ENCODE data around the gene EDARADD.
A peak's percentile ranks its signal among the peaks of the same experiment; 100 is the strongest.
"Not testable (repeated sequence)": the region's sequence is repeated elsewhere in the genome, so short reads cannot be mapped to it uniquely, and the experiment has no call there.

EDARADD gene

GRCh38 chr1:236497908-236498307 is 103.8 kb downstream of the EDARADD start:
- H3K4me1 ChIP-seq (ENCODE audit: insufficient read depth, insufficient read length): peaks cover 6% of the 10 kb centered on the region

DNA sequence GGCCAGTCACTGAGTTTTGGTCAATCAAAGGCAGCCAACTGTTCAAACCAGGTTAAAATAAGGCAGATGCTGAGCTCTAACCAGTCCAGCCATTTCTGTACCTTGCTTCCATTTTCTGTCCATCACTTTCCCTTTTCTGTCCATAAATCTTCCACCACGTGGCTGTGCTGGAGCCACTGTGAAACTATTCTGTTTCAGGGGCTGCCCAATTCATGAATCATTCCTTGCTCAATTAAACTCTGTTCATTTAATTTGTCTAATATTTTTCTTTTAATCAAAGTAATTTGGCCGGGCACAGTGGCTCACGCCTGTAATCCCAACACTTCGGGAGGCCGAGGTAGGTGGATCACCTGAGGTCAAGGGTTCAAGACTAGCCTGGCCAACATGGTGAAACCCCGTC is 107.0 kb downstream of the EDARADD start:
- H3K9me3 ChIP-seq (ENCODE audit: insufficient read depth, low read length): no peaks in the 10 kb centered on the region
- H3K4me1 ChIP-seq (ENCODE audit: insufficient read depth, insufficient read length): no peaks in the 10 kb centered on the region
- H3K36me3 ChIP-seq (ENCODE audit: insufficient read depth, insufficient read length, low read length): no peaks in the 10 kb centered on the region
- TF ChIP-seq SUZ12 (IDR thresholded peaks at IDR 0.05; ENCODE audit: extremely low read depth, insufficient read depth, insufficient read length) (no peak), ZNF274 (IDR thresholded peaks at IDR 0.05; ENCODE audit: low read depth, low read length) (no peak), YY1 (IDR thresholded peaks at IDR 0.05; ENCODE audit: insufficient read depth, insufficient read length) (no peak)
- no peaks in the 10 kb centered on the region for H3K27me3 ChIP-seq (ENCODE audit: insufficient read depth, insufficient read length)
- H3K4me3 ChIP-seq (ENCODE audit: insufficient read length, low read depth): no peak overlapping the region
- DNase-seq (ENCODE audit: low read depth, low spot score): no peak
- H3K9ac ChIP-seq (ENCODE audit: insufficient read length, low read depth): no peak overlapping the region

More at GRCh38 chr1:236497908-236498307, 103.8 kb downstream of the EDARADD start:
- H3K4me3 ChIP-seq (ENCODE audit: insufficient read length, low read depth): no peak overlapping the region
- no peaks in the 10 kb centered on the region for H3K36me3 ChIP-seq (ENCODE audit: insufficient read depth, insufficient read length, low read length)
- no peak overlapping the region for H3K9ac ChIP-seq (ENCODE audit: insufficient read length, low read depth)
- DNase-seq (ENCODE audit: low read depth, low spot score): no peak
- TF ChIP-seq YY1 (IDR thresholded peaks at IDR 0.05; ENCODE audit: insufficient read depth, insufficient read length) (no peak), ZNF274 (IDR thresholded peaks at IDR 0.05; ENCODE audit: low read depth, low read length) (no peak), SUZ12 (IDR thresholded peaks at IDR 0.05; ENCODE audit: extremely low read depth, insufficient read depth, insufficient read length) (no peak)
- H3K27me3 ChIP-seq (ENCODE audit: insufficient read depth, insufficient read length): no peaks in the 10 kb centered on the region
- H3K9me3 ChIP-seq (ENCODE audit: insufficient read depth, low read length): no peaks in the 10 kb centered on the region

DNA sequence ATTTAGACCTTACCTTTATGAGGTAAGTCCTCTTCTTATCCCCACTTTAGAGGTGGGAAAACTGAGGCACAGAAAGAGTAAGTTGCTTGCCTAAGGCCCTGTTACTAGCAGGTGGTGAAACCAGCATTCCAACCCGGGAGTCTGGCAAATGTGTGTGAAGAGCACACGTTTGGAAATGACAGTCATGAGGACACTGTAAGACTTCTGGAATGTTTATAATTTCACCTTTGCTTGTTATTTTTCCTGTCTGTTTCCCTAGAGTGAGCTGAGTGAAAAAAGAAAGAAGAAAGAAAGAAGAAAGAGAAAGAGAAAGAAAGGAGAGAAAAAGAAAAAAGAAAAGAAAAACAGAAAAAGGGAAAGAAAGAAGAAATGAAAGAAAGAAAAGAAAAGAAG is 108.5 kb downstream of the EDARADD start:
- no peak for DNase-seq (ENCODE audit: low read depth, low spot score)
- no peaks in the 10 kb centered on the region for H3K36me3 ChIP-seq (ENCODE audit: insufficient read depth, insufficient read length, low read length)

DNA sequence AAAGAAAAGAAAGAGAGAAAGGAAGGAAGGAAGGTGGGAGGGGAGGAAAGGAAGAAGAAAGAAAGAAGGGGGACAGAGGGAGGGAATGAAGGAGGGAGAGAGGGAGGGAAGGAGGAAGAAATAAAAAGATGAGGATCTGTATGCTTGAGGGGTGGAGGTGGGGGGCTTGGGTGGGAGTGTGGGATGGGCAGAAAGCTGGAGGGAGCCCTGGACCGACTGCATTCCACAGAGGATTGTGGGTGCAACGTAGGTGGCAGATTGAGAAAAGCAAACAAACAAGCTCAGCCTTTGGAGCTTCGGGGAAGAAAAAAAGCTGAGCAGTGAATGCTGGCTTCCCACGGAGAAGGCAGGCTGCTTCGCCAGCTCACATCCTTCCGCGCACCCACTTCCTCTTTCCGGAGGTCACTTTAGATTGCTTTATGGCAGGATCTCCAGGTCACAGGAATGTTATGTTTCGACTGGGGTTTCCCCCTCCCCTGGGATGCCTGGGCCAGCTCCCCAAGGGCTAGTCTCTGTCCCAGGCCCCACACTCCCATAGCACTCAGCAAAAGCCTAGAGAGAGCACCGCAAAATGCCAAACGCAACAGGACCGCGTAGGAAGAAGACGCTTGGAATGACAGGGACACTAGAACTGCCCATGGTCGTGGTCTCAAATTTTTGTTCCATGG is 109.0 kb downstream of the EDARADD start:
- Histone ChIP-seq H3K9me3 (ENCODE audit: insufficient read depth, low read length) (no peaks in the 10 kb centered on the region), H3K4me3 (ENCODE audit: insufficient read length, low read depth) (peak overlapping the region; percentile 32), H3K27me3 (ENCODE audit: insufficient read depth, insufficient read length) (no peaks in the 10 kb centered on the region), H3K9ac (ENCODE audit: insufficient read length, low read depth) (peak overlapping the region; percentile 65), H3K4me1 (ENCODE audit: insufficient read depth, insufficient read length) (no peaks in the 10 kb centered on the region), H3K36me3 (ENCODE audit: insufficient read depth, insufficient read length, low read length) (no peaks in the 10 kb centered on the region)
- TF ChIP-seq SUZ12 (IDR thresholded peaks at IDR 0.05; ENCODE audit: extremely low read depth, insufficient read depth, insufficient read length) (no peak), ZNF274 (IDR thresholded peaks at IDR 0.05; ENCODE audit: low read depth, low read length) (no peak), YY1 (IDR thresholded peaks at IDR 0.05; ENCODE audit: insufficient read depth, insufficient read length) (no peak)
- DNase-seq (ENCODE audit: low read depth, low spot score): peak; percentile 76

More for the DNA sequence above, 108.5 kb downstream of the EDARADD start:
- Histone ChIP-seq H3K27me3 (ENCODE audit: insufficient read depth, insufficient read length) (no peaks in the 10 kb centered on the region), H3K4me3 (ENCODE audit: insufficient read length, low read depth) (no peak overlapping the region), H3K4me1 (ENCODE audit: insufficient read depth, insufficient read length) (no peaks in the 10 kb centered on the region), H3K9ac (ENCODE audit: insufficient read length, low read depth) (no peak overlapping the region), H3K9me3 (ENCODE audit: insufficient read depth, low read length) (no peaks in the 10 kb centered on the region)
- no peak for TF ChIP-seq YY1 (IDR thresholded peaks at IDR 0.05; ENCODE audit: insufficient read depth, insufficient read length)
- TF ChIP-seq SUZ12 (IDR thresholded peaks at IDR 0.05; ENCODE audit: extremely low read depth, insufficient read depth, insufficient read length): no peak
- TF ChIP-seq ZNF274 (IDR thresholded peaks at IDR 0.05; ENCODE audit: low read depth, low read length): no peak

- DNase-seq (ENCODE audit: low read depth, low spot score); H3K27me3 ChIP-seq (ENCODE audit: insufficient read depth, insufficient read length); H3K4me1 ChIP-seq (ENCODE audit: insufficient read depth, insufficient read length); H3K4me3 ChIP-seq (ENCODE audit: insufficient read length, low read depth); H3K36me3 ChIP-seq (ENCODE audit: insufficient read depth, insufficient read length, low read length); H3K9me3 ChIP-seq (ENCODE audit: insufficient read depth, low read length); H3K9ac ChIP-seq (ENCODE audit: insufficient read length, low read depth): not testable (repeated sequence)
Measured at GRCh38 chr1:236504338-236504737, 110.3 kb downstream of the EDARADD start.

DNA sequence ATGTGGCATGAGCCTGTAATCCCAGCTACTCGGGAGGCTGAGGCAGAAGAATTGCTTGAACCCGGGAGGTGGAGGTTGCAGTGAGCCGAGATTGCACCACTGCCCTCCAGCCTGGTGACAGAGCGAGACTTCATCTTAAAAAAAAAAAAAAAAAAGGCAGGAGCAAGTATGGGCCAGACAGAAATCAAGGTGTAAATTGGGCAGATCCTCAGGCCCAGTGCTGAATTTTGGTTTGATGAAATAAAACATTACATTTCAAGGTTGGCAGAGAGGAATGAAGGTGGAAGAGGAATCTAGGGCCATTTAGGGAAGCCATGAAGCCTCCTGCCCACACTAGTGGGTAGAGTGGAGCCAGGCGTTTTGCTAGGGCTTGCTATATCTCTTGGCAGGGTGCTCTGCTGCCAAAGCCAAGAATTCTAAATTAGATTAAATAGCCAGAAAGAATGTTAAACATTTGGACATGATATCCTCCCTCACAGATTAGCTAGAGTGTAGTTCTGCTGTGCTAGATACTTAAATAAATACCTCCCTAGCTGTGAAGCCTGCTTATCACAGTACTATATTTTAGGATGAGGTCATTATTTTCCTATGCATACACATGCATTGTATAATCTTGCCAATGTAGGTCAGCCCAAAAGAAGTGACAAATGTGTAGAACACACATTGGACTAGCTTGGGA is 113.1 kb downstream of the EDARADD start:
- Histone ChIP-seq H3K36me3 (ENCODE audit: insufficient read depth, insufficient read length, low read length) (no peaks in the 10 kb centered on the region), H3K4me1 (ENCODE audit: insufficient read depth, insufficient read length) (no peaks in the 10 kb centered on the region), H3K9me3 (ENCODE audit: insufficient read depth, low read length) (no peaks in the 10 kb centered on the region), H3K27me3 (ENCODE audit: insufficient read depth, insufficient read length) (no peaks in the 10 kb centered on the region), H3K4me3 (ENCODE audit: insufficient read length, low read depth) (no peak overlapping the region), H3K9ac (ENCODE audit: insufficient read length, low read depth) (no peak overlapping the region)
- no peak for DNase-seq (ENCODE audit: low read depth, low spot score)
- TF ChIP-seq YY1 (IDR thresholded peaks at IDR 0.05; ENCODE audit: insufficient read depth, insufficient read length) (no peak), SUZ12 (IDR thresholded peaks at IDR 0.05; ENCODE audit: extremely low read depth, insufficient read depth, insufficient read length) (no peak)

DNA sequence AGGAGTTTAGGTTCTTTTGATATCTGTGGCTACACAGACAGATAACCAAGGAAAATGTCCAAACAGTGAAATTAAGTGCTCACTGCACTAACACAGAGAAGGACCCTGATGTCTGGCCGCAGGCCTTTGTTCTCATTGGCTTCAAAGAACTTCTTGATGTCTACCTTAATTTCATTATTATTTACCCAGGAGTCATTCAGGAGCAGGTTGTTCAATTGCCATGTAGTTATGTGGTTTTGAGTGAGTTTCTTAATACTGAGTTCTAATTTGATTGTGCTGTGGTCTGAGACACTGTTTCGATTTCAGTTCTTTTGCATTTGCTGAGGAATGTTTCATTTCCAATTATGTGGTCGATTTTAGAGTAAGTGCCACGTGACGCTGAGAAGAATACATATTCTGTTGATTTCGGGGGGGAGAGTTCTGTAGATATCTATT is 114.5 kb downstream of the EDARADD start:
- Histone ChIP-seq H3K9ac (ENCODE audit: insufficient read length, low read depth) (no peak overlapping the region), H3K9me3 (ENCODE audit: insufficient read depth, low read length) (no peaks in the 10 kb centered on the region), H3K36me3 (ENCODE audit: insufficient read depth, insufficient read length, low read length) (no peaks in the 10 kb centered on the region), H3K4me3 (ENCODE audit: insufficient read length, low read depth) (no peak overlapping the region), H3K4me1 (ENCODE audit: insufficient read depth, insufficient read length) (no peaks in the 10 kb centered on the region), H3K27me3 (ENCODE audit: insufficient read depth, insufficient read length) (no peaks in the 10 kb centered on the region)
- no peak for DNase-seq (ENCODE audit: low read depth, low spot score)
- TF ChIP-seq YY1 (IDR thresholded peaks at IDR 0.05; ENCODE audit: insufficient read depth, insufficient read length) (no peak), ZNF274 (IDR thresholded peaks at IDR 0.05; ENCODE audit: low read depth, low read length) (no peak), SUZ12 (IDR thresholded peaks at IDR 0.05; ENCODE audit: extremely low read depth, insufficient read depth, insufficient read length) (no peak)

Data from NT2/D1 (cell line).